Lung (tissue), 12 donors: ENCODE measurements around the gene SOS2. TPM values are rescaled to one million over a fixed set of nuclear protein-coding genes. Genes with fewer than 3 reads are reported as not detected.

Experiments
- ATAC-seq: fragments of 200-7000 bp; cut with Tn5 transposase; one replicate; pipeline ENCODE4 v1.9.1; 2020; ENCODE audit warnings: moderate number of reproducible peaks; ENCODE audit not compliant: insufficient read depth, low FRiP score
- DNase-seq, 3 donors: peaks; one replicate each; pipeline ENCODE4 v3.0.0-alpha.2; 2013 to 2017
- H3K27ac ChIP-seq, 2 donors: one replicate each; pipeline ENCODE4 v1.5.1; 2013; ENCODE audit warnings: mild to moderate bottlenecking in 2 of 2, moderate library complexity in 2 of 2, control low read depth in 1 of 2, inconsistent platforms in 1 of 2, low read depth in 1 of 2, low read length in 1 of 2
- H3K27me3 ChIP-seq, 3 donors: one replicate each; pipeline ENCODE4 v1.5.1; 2013; ENCODE audit warnings: low read length in 2 of 3; ENCODE audit not compliant: control insufficient read depth in 3 of 3, insufficient read depth in 3 of 3
- H3K36me3 ChIP-seq, 4 donors: one replicate each; pipeline ENCODE4 v1.5.1; 2013; ENCODE audit warnings: low read length in 4 of 4, mild to moderate bottlenecking in 1 of 4, moderate library complexity in 1 of 4; ENCODE audit not compliant: control insufficient read depth in 4 of 4, insufficient read depth in 4 of 4
- H3K4me1 ChIP-seq, 5 donors: one replicate each; pipeline ENCODE4 v1.5.1; 2013; ENCODE audit warnings: low read length in 5 of 5, mild to moderate bottlenecking in 2 of 5, moderate library complexity in 1 of 5; ENCODE audit not compliant: control insufficient read depth in 5 of 5, insufficient read depth in 5 of 5
- H3K4me3 ChIP-seq: one replicate; pipeline ENCODE4 v1.5.1; 2013; ENCODE audit warnings: mild to moderate bottlenecking, control low read depth, moderate library complexity
- H3K9ac ChIP-seq, 2 donors: one replicate each; pipeline ENCODE4 v1.5.1; 2013; ENCODE audit warnings: low read length in 2 of 2, control low read depth in 1 of 2; ENCODE audit not compliant: insufficient read depth in 1 of 2
- H3K9me3 ChIP-seq, 4 donors: one replicate each; pipeline ENCODE4 v1.5.1; 2013; ENCODE audit warnings: low read length in 3 of 4, mild to moderate bottlenecking in 1 of 4, moderate library complexity in 1 of 4; ENCODE audit not compliant: control insufficient read depth in 4 of 4, insufficient read depth in 3 of 4
- CTCF ChIP-seq: IDR thresholded peaks from 2 replicates; pipeline ENCODE4 v1.5.1; 2012; ENCODE audit warnings: mild to moderate bottlenecking; ENCODE audit errors: control extremely low read depth, extremely low read depth
- WGBS, 2 donors: extraction: QIAGEN DNeasy Blood & Tissue Kit; methylation state at CpG; one replicate each; pipeline ENCODE4 v1.1.7; 2013; 5-methylcytosine and 5-hydroxymethylcytosine counted together
- polyA plus RNA-seq, 2 donors: library from polyadenylated mRNA; stranded (reverse); fragments of 200-250 nt; gene quantifications; one replicate each; pipeline ENCODE4 v1.2.1, GENCODE V29; 2013
- total RNA-seq, 2 donors: library from RNA; depleted of rRNA in 1 of 2; stranded (reverse); fragments of >200 nt in 1 of 2; gene quantifications; one replicate each; pipeline ENCODE4 v1.2.1, GENCODE V29; 2014 to 2021
- donor health status: control.
- donor health status: control.
- donor health status: Bipolar disorder and iron deficiency.
- donor health status: healthy.
- donor health status: DM: yes; HTN: yes; CAD: no.

SOS2 gene
- total and polyA plus RNA-seq, 4 donors, result 6.8 to 57.1 (median 19.1) TPM

GRCh38 chr14:50110323-50111037, 120.9 kb downstream of the SOS2 start:
- Histone ChIP-seq H3K4me1 (peaks cover under 1 to 4% (median 2%) of the 10 kb centered on the region in 5 donors), H3K36me3 (peaks cover 16 to 29% (median 22%) of the 10 kb centered on the region in 4 donors), H3K27ac (no peak overlapping the region), H3K9me3 (no peaks in the 10 kb centered on the region), H3K9ac (no peak overlapping the region), H3K27me3 (no peaks in the 10 kb centered on the region), H3K4me3 (no peak overlapping the region)
- no peak for DNase-seq
- 91 to 96% methylated on average over 4 of the region's 4 CpGs for WGBS, 2 donors
- no peak for ATAC-seq
- no peak for TF ChIP-seq CTCF

- Histone ChIP-seq H3K9me3 (no peaks in the 10 kb centered on the region), H3K4me1 (no peaks in the 10 kb centered on the region), H3K4me3 (no peak overlapping the region), H3K27me3 (no peaks in the 10 kb centered on the region), H3K27ac (no peak overlapping the region), H3K36me3 (peaks cover 16 to 24% (median 18%) of the 10 kb centered on the region in 4 donors), H3K9ac (no peak overlapping the region)
- TF ChIP-seq CTCF, result no peak
- WGBS, 2 donors, result 84 to 85% methylated on average over 6 of the region's 6 CpGs
- ATAC-seq (no peak), DNase-seq (peak in 2 of 3 donors; percentile 22 to 25)
Observed at GRCh38 chr14:50109342-50109741, 122.0 kb downstream of the SOS2 start.

- Histone ChIP-seq H3K9me3 (no peaks in the 10 kb centered on the region), H3K27me3 (no peaks in the 10 kb centered on the region), H3K9ac (no peak overlapping the region), H3K4me3 (no peak overlapping the region), H3K36me3 (peaks cover 12 to 24% (median 16%) of the 10 kb centered on the region in 4 donors), H3K4me1 (no peaks in the 10 kb centered on the region), H3K27ac (peak overlapping the region in 1 of 2 donors; percentile 75)
- TF ChIP-seq CTCF, result no peak
- DNase-seq, result no peak
- no peak for ATAC-seq
- WGBS, 2 donors, result 80 to 81% methylated on average over 2 of the region's 2 CpGs
Observed at GRCh38 chr14:50107850-50108249, 123.5 kb downstream of the SOS2 start.
